Measurements from ENCODE around the gene ZNF32. TPM values are rescaled to one million over a fixed set of nuclear protein-coding genes. Genes with fewer than 3 reads are reported as not detected.

Gene ZNF32
- total RNA-seq, 3 donors from 2014 or later: 10.6 to 46.5 (median 14.8) TPM

DNA sequence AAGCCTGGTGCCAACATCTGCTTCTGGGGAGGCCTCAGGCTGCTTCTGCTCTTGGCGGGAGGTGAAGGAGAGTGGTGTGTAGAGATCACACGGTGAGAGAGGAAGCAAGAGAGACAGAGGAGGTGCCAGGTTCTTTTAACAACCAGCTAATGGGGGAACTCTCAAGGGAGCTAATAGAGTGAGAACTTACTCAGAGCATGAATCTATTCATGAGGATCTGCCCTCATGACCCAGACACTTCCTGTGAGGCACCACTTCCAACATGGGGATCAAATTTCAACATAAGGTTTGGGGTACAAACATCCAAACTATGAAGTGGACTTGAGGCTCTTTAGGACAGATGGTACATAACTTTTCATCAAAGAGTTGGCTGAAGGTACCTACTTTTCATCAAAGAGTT is 5.1 kb upstream of the ZNF32 start:
- TF ChIP-seq, protein P1, sequence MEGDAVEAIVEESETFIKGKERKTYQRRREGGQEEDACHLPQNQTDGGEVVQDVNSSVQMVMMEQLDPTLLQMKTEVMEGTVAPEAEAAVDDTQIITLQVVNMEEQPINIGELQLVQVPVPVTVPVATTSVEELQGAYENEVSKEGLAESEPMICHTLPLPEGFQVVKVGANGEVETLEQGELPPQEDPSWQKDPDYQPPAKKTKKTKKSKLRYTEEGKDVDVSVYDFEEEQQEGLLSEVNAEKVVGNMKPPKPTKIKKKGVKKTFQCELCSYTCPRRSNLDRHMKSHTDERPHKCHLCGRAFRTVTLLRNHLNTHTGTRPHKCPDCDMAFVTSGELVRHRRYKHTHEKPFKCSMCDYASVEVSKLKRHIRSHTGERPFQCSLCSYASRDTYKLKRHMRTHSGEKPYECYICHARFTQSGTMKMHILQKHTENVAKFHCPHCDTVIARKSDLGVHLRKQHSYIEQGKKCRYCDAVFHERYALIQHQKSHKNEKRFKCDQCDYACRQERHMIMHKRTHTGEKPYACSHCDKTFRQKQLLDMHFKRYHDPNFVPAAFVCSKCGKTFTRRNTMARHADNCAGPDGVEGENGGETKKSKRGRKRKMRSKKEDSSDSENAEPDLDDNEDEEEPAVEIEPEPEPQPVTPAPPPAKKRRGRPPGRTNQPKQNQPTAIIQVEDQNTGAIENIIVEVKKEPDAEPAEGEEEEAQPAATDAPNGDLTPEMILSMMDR (IDR thresholded peaks at IDR 0.05): no peak
- intact Hi-C loops (cut with DNase I, micrococcal nuclease): no loop called here
- ATAC-seq (no peak), DNase-seq (no peak)
- Histone ChIP-seq H3K4me1 (ENCODE audit: low read depth) (no peaks in the 10 kb centered on the region), H3K4me3 (no peak overlapping the region), H3K9me3 (no peaks in the 10 kb centered on the region), H3K36me3 (ENCODE audit: low read depth) (no peaks in the 10 kb centered on the region)

GRCh38 chr10:43649185-43649523 is 473 bp upstream of the ZNF32 start:
- no peak for DNase-seq
- intact Hi-C loops (cut with DNase I, micrococcal nuclease): no loop called here

GRCh38 chr10:43648095-43648397 is 635 bp downstream of the ZNF32 start:
- TF ChIP-seq, protein P1 (IDR thresholded peaks at IDR 0.05): no peak
- H3K4me1 ChIP-seq (ENCODE audit: low read depth): no peaks in the 10 kb centered on the region
- DNase-seq (no peak), ATAC-seq (no peak)
- H3K9me3 ChIP-seq: peaks cover 42% of the 10 kb centered on the region
- H3K4me3 ChIP-seq: peak overlapping the region; percentile 83
- peaks cover 12% of the 10 kb centered on the region for H3K36me3 ChIP-seq (ENCODE audit: low read depth)
- intact Hi-C loops (cut with DNase I, micrococcal nuclease): no loop called here

More at GRCh38 chr10:43649185-43649523, 473 bp upstream of the ZNF32 start:
- TF ChIP-seq, protein P1 (IDR thresholded peaks at IDR 0.05): no peak
- ATAC-seq: peak; percentile 18
- Histone ChIP-seq H3K36me3 (ENCODE audit: low read depth) (peaks cover 9% of the 10 kb centered on the region), H3K9me3 (peaks cover 31% of the 10 kb centered on the region), H3K4me3 (peak overlapping the region; percentile 83), H3K4me1 (ENCODE audit: low read depth) (no peaks in the 10 kb centered on the region)

GRCh38 chr10:43647576-43647975 is 1.1 kb downstream of the ZNF32 start:
- TF ChIP-seq, protein P1 (IDR thresholded peaks at IDR 0.05): no peak
- DNase-seq (no peak), ATAC-seq (no peak)
- Histone ChIP-seq H3K4me3 (no peak overlapping the region), H3K36me3 (ENCODE audit: low read depth) (peaks cover 12% of the 10 kb centered on the region), H3K4me1 (ENCODE audit: low read depth) (no peaks in the 10 kb centered on the region), H3K9me3 (peaks cover 47% of the 10 kb centered on the region)
- intact Hi-C loops (cut with DNase I, micrococcal nuclease): no loop called here

DNA sequence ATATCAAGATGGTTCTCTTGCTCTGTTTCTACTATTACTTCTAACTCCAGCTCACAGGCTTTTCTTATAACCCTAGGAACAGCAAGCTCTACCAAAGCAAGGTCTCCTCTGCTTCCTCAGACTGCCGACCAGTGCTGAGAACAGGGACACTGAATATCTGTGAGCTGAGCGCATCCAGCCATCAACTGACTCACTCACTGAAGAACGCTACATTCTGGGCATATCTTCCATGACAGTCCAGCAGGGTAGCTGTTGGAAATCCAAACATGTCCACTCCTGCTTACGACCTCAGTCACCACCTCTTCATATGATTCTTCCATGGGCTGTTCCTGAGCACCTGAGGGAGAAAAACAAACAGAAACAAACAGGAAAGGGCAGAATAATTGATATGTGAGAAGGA is 2.8 kb downstream of the ZNF32 start:
- intact Hi-C loops (cut with DNase I, micrococcal nuclease): no loop called here
- Histone ChIP-seq H3K4me3 (no peak overlapping the region), H3K4me1 (ENCODE audit: low read depth) (no peaks in the 10 kb centered on the region), H3K9me3 (peaks cover 64% of the 10 kb centered on the region), H3K36me3 (ENCODE audit: low read depth) (peaks cover 12% of the 10 kb centered on the region)
- TF ChIP-seq, protein P1 (IDR thresholded peaks at IDR 0.05): no peak
- no peak for DNase-seq
- no peak for ATAC-seq

DNA sequence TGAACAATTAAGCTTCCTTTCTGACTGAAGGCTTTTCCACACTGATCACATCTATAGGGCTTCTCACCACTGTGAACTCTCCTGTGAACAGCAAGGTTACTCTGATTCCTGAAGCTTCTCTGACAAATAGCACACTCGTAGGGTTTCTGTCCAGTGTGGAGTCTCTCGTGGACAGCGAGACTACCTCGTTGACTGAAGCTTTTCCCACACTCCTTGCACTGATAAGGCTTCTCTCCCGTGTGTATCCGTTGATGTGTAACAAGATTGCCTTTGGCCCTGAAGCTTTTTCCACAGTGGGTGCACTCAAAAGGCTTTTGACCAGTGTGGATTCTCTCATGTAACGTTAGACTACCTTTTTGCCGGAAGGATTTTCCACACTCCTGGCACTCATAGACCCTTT is 4.4 kb downstream of the ZNF32 start:
- no peaks in the 10 kb centered on the region for H3K4me1 ChIP-seq (ENCODE audit: low read depth)
- H3K4me3 ChIP-seq: no peak overlapping the region
- H3K36me3 ChIP-seq (ENCODE audit: low read depth): peaks cover 12% of the 10 kb centered on the region
- intact Hi-C loops (cut with DNase I, micrococcal nuclease): no loop called here
- H3K9me3 ChIP-seq: peaks cover 69% of the 10 kb centered on the region
- DNase-seq (no peak), ATAC-seq (no peak)
- TF ChIP-seq, protein P1 (IDR thresholded peaks at IDR 0.05): no peak
